Breast epithelium (tissue), 4 donors: ENCODE data around the gene PELI2. TPM values are rescaled to one million over a fixed set of nuclear protein-coding genes. Genes with fewer than 3 reads are reported as not detected.

Source experiments
- DNase-seq, 2 donors: peaks; one replicate each; pipeline ENCODE4 v3.0.0-alpha.2; 2019; ENCODE audit warnings: low spot score in 2 of 2
- H3K27ac ChIP-seq, 2 donors: fragments of 200-600 bp; sonication (generic) in 1 of 2; one replicate each; pipeline ENCODE4 v1.5.1; 2016 to 2019; ENCODE audit warnings: mild to moderate bottlenecking in 1 of 2
- H3K27me3 ChIP-seq, 2 donors: fragments of 200-600 bp; sonication (generic) in 1 of 2; one replicate each; pipeline versions ENCODE4 v1.5.1 to v1.6.0; 2017 to 2019; ENCODE audit warnings: control low read depth in 1 of 2, mild to moderate bottlenecking in 1 of 2
- H3K36me3 ChIP-seq: fragments of 200-600 bp; one replicate; pipeline ENCODE4 v1.5.1; 2019
- H3K4me1 ChIP-seq, 2 donors: fragments of 200-600 bp; sonication (generic); one replicate each; pipeline ENCODE4 v1.5.1; 2016 to 2019; ENCODE audit warnings: control low read depth in 1 of 2
- H3K4me3 ChIP-seq, 3 donors: fragments of 200-600 bp; sonication (generic); 1 replicate in 2 of 3; 2 replicates in 1 of 3; pipeline ENCODE4 v1.5.1; 2016 to 2019; ENCODE audit warnings: mild to moderate bottlenecking in 3 of 3, moderate library complexity in 2 of 3
- H3K9me3 ChIP-seq, 2 donors: fragments of 200-600 bp; sonication (generic) in 1 of 2; one replicate each; pipeline ENCODE4 v1.5.1; 2016 to 2019; ENCODE audit warnings: control low read depth in 1 of 2
- CTCF ChIP-seq, 3 donors: fragments of 450-650 bp; IDR thresholded peaks; one replicate each; pipeline ENCODE4 v1.5.1; 2016 to 2017; ENCODE audit warnings: antibody characterized with exemption in 3 of 3, mild to moderate bottlenecking in 3 of 3, moderate library complexity in 3 of 3
- POLR2A ChIP-seq: fragments of 450-650 bp; IDR thresholded peaks from one replicate; pipeline ENCODE4 v1.6.1; 2016; ENCODE audit warnings: antibody characterized with exemption, mild to moderate bottlenecking, moderate library complexity
- POLR2AphosphoS5 ChIP-seq, 3 donors: sonication (generic); formaldehyde crosslinking; IDR thresholded peaks; one replicate each; pipeline ENCODE4 v1.6.1; 2017; ENCODE audit warnings: antibody characterized with exemption in 3 of 3
- intact Hi-C: fragments of 100-400 bp; cut with DNase I; formaldehyde crosslinking; loops from one replicate; pipeline ENCODE4 v1.15.1; 2023; ENCODE audit warnings: low total_unique reads
- total RNA-seq, 3 donors: library from RNA; depleted of rRNA; stranded (reverse); fragments of >200 nt; gene quantifications; one replicate each; pipeline ENCODE4 v1.1.0, GENCODE V29; 2016

The PELI2 gene
- total RNA-seq, 3 donors from 2014 or later = 11.5 to 24.1 (median 16.2) TPM

DNA sequence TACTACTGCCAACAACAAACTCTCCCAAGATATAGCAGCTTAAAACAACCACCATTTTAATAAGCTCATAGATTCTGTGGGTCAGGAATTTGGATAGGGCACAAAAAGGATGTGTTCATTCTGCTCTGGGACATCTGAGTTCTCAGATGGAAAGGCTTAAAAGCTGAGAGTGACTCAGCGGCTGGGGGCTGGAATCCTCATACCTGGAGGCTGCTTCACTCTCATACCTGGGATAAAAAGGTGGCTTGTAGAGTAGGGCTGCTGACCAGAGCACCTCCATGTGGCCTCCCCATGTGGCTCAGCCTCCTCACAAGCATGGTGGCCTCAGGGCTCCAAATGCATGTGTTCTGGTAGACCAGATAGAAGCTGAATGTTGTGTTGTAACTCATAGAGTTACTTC lies 20.2 kb upstream of the PELI2 start:
- intact Hi-C loops = no loop called here
- Histone ChIP-seq H3K9me3 (no peaks in the 10 kb centered on the region), H3K4me1 (no peaks in the 10 kb centered on the region), H3K27ac (no peak overlapping the region), H3K36me3 (no peaks in the 10 kb centered on the region), H3K4me3 (no peak overlapping the region), H3K27me3 (no peaks in the 10 kb centered on the region)
- no peak for DNase-seq
- TF ChIP-seq POLR2AphosphoS5 (IDR thresholded peaks at IDR 0.05) = no peak
- TF ChIP-seq CTCF (IDR thresholded peaks at IDR 0.05) = no peak
- no peak for TF ChIP-seq POLR2A

- Histone ChIP-seq H3K4me3 (no peak overlapping the region), H3K9me3 (no peaks in the 10 kb centered on the region), H3K27me3 (no peaks in the 10 kb centered on the region), H3K27ac (no peak overlapping the region), H3K36me3 (no peaks in the 10 kb centered on the region), H3K4me1 (no peaks in the 10 kb centered on the region)
- intact Hi-C loops = no loop called here
- DNase-seq = no peak
- TF ChIP-seq POLR2A (no peak), CTCF (IDR thresholded peaks at IDR 0.05) (no peak), POLR2AphosphoS5 (IDR thresholded peaks at IDR 0.05) (no peak)
These were observed 19.0 kb upstream of the PELI2 start for GRCh38 chr14:56099081-56099797.

DNA sequence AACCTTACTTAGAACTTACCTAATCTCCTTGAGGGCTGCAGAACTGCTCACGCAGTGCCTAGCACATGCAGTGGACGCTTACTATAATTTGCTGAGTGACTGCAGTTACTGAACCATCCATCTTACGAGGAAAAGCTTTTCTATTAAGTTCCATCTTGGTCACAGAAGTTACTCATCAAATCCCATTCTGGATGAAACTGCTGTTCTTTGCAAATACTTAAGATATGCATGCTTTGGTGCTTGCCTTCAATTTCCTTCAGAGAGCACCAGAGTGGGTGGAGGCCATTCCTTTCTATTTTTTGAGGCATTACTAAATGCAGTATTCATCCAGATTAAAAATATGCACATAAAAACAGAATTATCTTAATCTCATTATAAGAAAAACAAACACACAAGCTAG lies 17.7 kb upstream of the PELI2 start:
- no peaks in the 10 kb centered on the region for H3K27me3 ChIP-seq
- H3K27ac ChIP-seq = no peak overlapping the region
- intact Hi-C loops = no loop called here

DNA sequence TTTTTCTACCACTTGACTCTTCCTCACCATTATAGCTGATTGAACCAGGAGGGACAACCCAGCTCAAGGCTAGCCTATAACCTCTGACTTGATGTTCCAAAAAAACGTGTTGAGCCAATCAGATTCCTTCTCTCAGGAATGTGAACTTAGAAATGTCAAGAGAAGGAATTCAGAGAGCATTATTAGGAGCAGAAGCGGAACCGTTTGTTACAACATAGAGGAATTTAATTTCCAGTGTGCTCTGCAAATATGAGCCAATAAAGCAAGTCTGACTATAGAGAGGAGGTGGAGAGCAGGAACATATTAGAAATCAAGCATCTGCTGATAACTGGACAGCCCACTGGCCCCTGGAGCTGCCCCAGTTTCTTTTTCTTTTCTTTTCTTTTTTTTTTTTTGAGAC lies 15.3 kb upstream of the PELI2 start:
- no peak for DNase-seq
- intact Hi-C loops = no loop called here
- H3K9me3 ChIP-seq = no peaks in the 10 kb centered on the region
- no peaks in the 10 kb centered on the region for H3K36me3 ChIP-seq
- TF ChIP-seq POLR2AphosphoS5 (IDR thresholded peaks at IDR 0.05) = no peak
- no peak for TF ChIP-seq CTCF (IDR thresholded peaks at IDR 0.05)
- TF ChIP-seq POLR2A = no peak
- H3K27ac ChIP-seq = no peak overlapping the region
- H3K27me3 ChIP-seq = no peaks in the 10 kb centered on the region
- no peak overlapping the region for H3K4me3 ChIP-seq
- H3K4me1 ChIP-seq = no peaks in the 10 kb centered on the region

More for the DNA sequence above, 17.7 kb upstream of the PELI2 start:
- no peak for DNase-seq
- Histone ChIP-seq H3K4me3 (no peak overlapping the region), H3K36me3 (no peaks in the 10 kb centered on the region), H3K4me1 (no peaks in the 10 kb centered on the region), H3K9me3 (no peaks in the 10 kb centered on the region)
- no peak for TF ChIP-seq POLR2A
- TF ChIP-seq CTCF (IDR thresholded peaks at IDR 0.05) = no peak
- no peak for TF ChIP-seq POLR2AphosphoS5 (IDR thresholded peaks at IDR 0.05)

- intact Hi-C loops = no loop called here
These were observed 10.6 kb upstream of the PELI2 start for GRCh38 chr14:56107615-56108014.

More at GRCh38 chr14:56107615-56108014, 10.6 kb upstream of the PELI2 start:
- Histone ChIP-seq H3K4me3 (no peak overlapping the region), H3K27ac (no peak overlapping the region), H3K4me1 (no peaks in the 10 kb centered on the region), H3K9me3 (no peaks in the 10 kb centered on the region), H3K36me3 (no peaks in the 10 kb centered on the region), H3K27me3 (no peaks in the 10 kb centered on the region)
- TF ChIP-seq CTCF (IDR thresholded peaks at IDR 0.05) = no peak
- TF ChIP-seq POLR2AphosphoS5 (IDR thresholded peaks at IDR 0.05) = no peak
- TF ChIP-seq POLR2A = no peak
- no peak for DNase-seq
